A549 (cell line): ENCODE data around the gene NOXO1.

Experiments used
- HOXA7 ChIP-seq: fragments of 250-450 bp; sonication (Bioruptor Pico); IDR thresholded peaks from 2 replicates; pipeline ENCODE4 v1.5.0; 2020; ENCODE audit warnings: mild to moderate bottlenecking, moderate library complexity
- POLR2A ChIP-seq: IDR thresholded peaks from 2 replicates; pipeline ENCODE4 v1.6.1; 2012; ENCODE audit warnings: mild to moderate bottlenecking, low read length
- RFX5 ChIP-seq: fragments of 450-650 bp; IDR thresholded peaks from 2 replicates; pipeline ENCODE4 v1.7.1; 2014; ENCODE audit warnings: antibody characterized with exemption, mild to moderate bottlenecking, moderate library complexity

GRCh38 chr16:1985466-1986150 is 4.3 kb upstream of the NOXO1 start:
- TF ChIP-seq HOXA7 (CRISPR knock-in tag) (no peak), POLR2A (no peak), RFX5 (no peak)
